Psoas muscle (tissue), 8 donors: Measurements from ENCODE around the gene TAF1C. TPM values are rescaled to one million over a fixed set of nuclear protein-coding genes. Genes with fewer than 3 reads are reported as not detected.

Source experiments
- ATAC-seq, 4 donors: fragments of 200-7000 bp; cut with Tn5 transposase; one replicate each; pipeline ENCODE4 v1.9.1; 2020; ENCODE audit warnings: moderate library complexity in 3 of 4, mild to moderate bottlenecking in 2 of 4
- DNase-seq, 2 donors: peaks; one replicate each; pipeline ENCODE4 v3.0.0-alpha.2; 2020
- H3K27ac ChIP-seq: fragments of 200-600 bp; one replicate; pipeline ENCODE4 v1.8.0; 2022
- H3K27me3 ChIP-seq, 3 donors: fragments of 200-600 bp in 1 of 3; one replicate each; pipeline versions ENCODE4 v1.6.1 to v1.8.0; 2013 to 2022; ENCODE audit warnings: low read length in 2 of 3, mild to moderate bottlenecking in 2 of 3, moderate library complexity in 1 of 3; ENCODE audit not compliant: insufficient read depth in 3 of 3
- H3K36me3 ChIP-seq, 2 donors: fragments of 200-600 bp in 1 of 2; one replicate each; pipeline versions ENCODE4 v1.6.1 to v1.8.0; 2013 to 2022; ENCODE audit warnings: low read depth in 1 of 2, mild to moderate bottlenecking in 1 of 2, moderate library complexity in 1 of 2; ENCODE audit not compliant: insufficient read depth in 1 of 2
- H3K4me1 ChIP-seq: fragments of 200-600 bp; one replicate; pipeline ENCODE4 v1.8.0; 2022
- H3K4me3 ChIP-seq: fragments of 200-600 bp; one replicate; pipeline ENCODE4 v1.8.0; 2022; ENCODE audit warnings: mild to moderate bottlenecking
- H3K9me3 ChIP-seq: fragments of 200-600 bp; one replicate; pipeline ENCODE4 v1.8.0; 2022
- CTCF ChIP-seq: fragments of 200-600 bp; IDR thresholded peaks from one replicate; pipeline ENCODE4 v1.8.0; 2022; ENCODE audit warnings: antibody characterized with exemption
- WGBS, 3 donors: extraction: QIAGEN DNeasy Blood & Tissue Kit; methylation state at CpG; one replicate each; pipeline versions ENCODE4 v1.1.6 to v1.1.7; 2013; 5-methylcytosine and 5-hydroxymethylcytosine counted together
- intact Hi-C, 2 donors: fragments of 100-400 bp; cut with DNase I; formaldehyde crosslinking; loops; one replicate each; pipeline versions ENCODE4 v1.11.0 to v1.14.2; 2022
- polyA plus RNA-seq, 3 donors: library from polyadenylated mRNA; stranded (reverse); fragments of 200-250 nt; gene quantifications; one replicate each; pipeline ENCODE4 v1.2.3, GENCODE V29; 2013
- total RNA-seq, 4 donors: library from RNA; stranded (reverse); fragmentation: NEBNext Ultra II Directional in 2 of 4; extraction: Animal tissue kit (Norgen Biotek cat#: 25700) in 2 of 4; gene quantifications; one replicate each; pipeline versions ENCODE4 v1.2.1 to v1.2.4, GENCODE V29; 2021 to 2023
- donor health status: healthy with polysubstance abuse.
- donor health status: DM: no; HTN: no; CAD: no; lungs with moderate emphysema.
- donor health status: Bipolar disorder and iron deficiency.
- donor health status: healthy.
- donor health status: DM: yes; HTN: yes; CAD: no.
- donor health status: DM: no; HTN: no; CAD: no.
- donor health status: DM: no; HTN: no; CAD: no.
- donor health status: DM: yes; HTN: yes; CAD: no.

Gene TAF1C
- total and polyA plus RNA-seq, 7 donors = 8.3 to 24.4 (median 18.3) TPM

GRCh38 chr16:84175350-84176081, 11.3 kb downstream of the TAF1C start:
- Histone ChIP-seq H3K27me3 (no peaks in the 10 kb centered on the region), H3K9me3 (no peaks in the 10 kb centered on the region), H3K27ac (no peak overlapping the region), H3K36me3 (peaks cover 0 to 21% of the 10 kb centered on the region in 2 donors), H3K4me3 (no peak overlapping the region), H3K4me1 (peaks cover 10% of the 10 kb centered on the region)
- DNase-seq (peak in 1 of 2 donors; percentile 57), ATAC-seq (peak; percentile 62 to 88 (median 77))
- 36 to 61% (median 43%) methylated on average over 10 of the region's 10 CpGs for WGBS, 3 donors
- intact Hi-C loops = loop anchor here (2.0 to 10.0 kb wide), 3 partner anchors 31 to 309 kb away; partner anchors contain the start of genes DNAAF1 (in 1 of the 2) and HSDL1 (in 1 of the 2)
- peak; percentile 47 for TF ChIP-seq CTCF

GRCh38 chr16:84174396-84174795, 12.5 kb downstream of the TAF1C start:
- no peak for ATAC-seq
- Histone ChIP-seq H3K27me3 (no peaks in the 10 kb centered on the region), H3K4me3 (no peak overlapping the region), H3K9me3 (no peaks in the 10 kb centered on the region), H3K4me1 (peaks cover 10% of the 10 kb centered on the region), H3K36me3 (peaks cover 0 to 10% of the 10 kb centered on the region in 2 donors), H3K27ac (no peak overlapping the region)
- 74 to 86% (median 81%) methylated on average over 11 of the region's 11 CpGs for WGBS, 3 donors
- no peak for TF ChIP-seq CTCF
- no peak for DNase-seq
- intact Hi-C loops = loop anchor here (2.0 to 10.0 kb wide), 2 partner anchors 30 to 310 kb away; partner anchors contain the start of genes DNAAF1 (in 1 of the 2) and HSDL1 (in 1 of the 2)

GRCh38 chr16:84169765-84170310, 17.0 kb downstream of the TAF1C start:
- Histone ChIP-seq H3K27ac (no peak overlapping the region), H3K9me3 (no peaks in the 10 kb centered on the region), H3K27me3 (peaks cover 0 to 4% (median 0%) of the 10 kb centered on the region in 3 donors), H3K36me3 (no peaks in the 10 kb centered on the region), H3K4me3 (no peak overlapping the region), H3K4me1 (no peaks in the 10 kb centered on the region)
- TF ChIP-seq CTCF = no peak
- WGBS, 3 donors = 66 to 68% (median 68%) methylated on average over 11 of the region's 11 CpGs
- DNase-seq = no peak
- ATAC-seq = no peak
- intact Hi-C loops = loop anchor here in 1 of 2 donors (10.0 kb wide), 1 partner anchor 315 kb away; no protein-coding TSS in a partner anchor

GRCh38 chr16:84166796-84167695, 19.8 kb downstream of the TAF1C start:
- H3K4me3 ChIP-seq = no peak overlapping the region
- no peaks in the 10 kb centered on the region for H3K36me3 ChIP-seq
- intact Hi-C loops = no loop called here
- 69 to 77% (median 74%) methylated on average over 13 of the region's 13 CpGs for WGBS, 3 donors
- no peak for ATAC-seq
- H3K27ac ChIP-seq = no peak overlapping the region
- no peaks in the 10 kb centered on the region for H3K9me3 ChIP-seq
- H3K27me3 ChIP-seq = peaks cover 0 to 4% (median 4%) of the 10 kb centered on the region in 3 donors
- no peak for DNase-seq
- H3K4me1 ChIP-seq = no peaks in the 10 kb centered on the region
- TF ChIP-seq CTCF = no peak
